ENCODE results near the gene UBE2Q2. TPM values are rescaled to one million over a fixed set of nuclear protein-coding genes. Genes with fewer than 3 reads are reported as not detected.

Gene UBE2Q2
- polyA plus RNA-seq, 1 donor from 2014 or later, result 83.8 TPM

- no peak overlapping the region for H3K4me3 ChIP-seq (ENCODE audit: low read length)
- no peak overlapping the region for H2AFZ ChIP-seq (ENCODE audit: low read depth, low read length)
- H3K27ac ChIP-seq (ENCODE audit: low read length), result no peak overlapping the region
- no peaks in the 10 kb centered on the region for H3F3A ChIP-seq (ENCODE audit: insufficient read depth, low read length, poor library complexity, severe bottlenecking)
- no peak overlapping the region for H3K9ac ChIP-seq (ENCODE audit: low read length)
- H4K20me1 ChIP-seq (ENCODE audit: insufficient read depth), result no peaks in the 10 kb centered on the region
- TF ChIP-seq POLR2AphosphoS5 (IDR thresholded peaks at IDR 0.05) (no peak), EP300 (conservative IDR thresholded peaks at IDR 0.05; ENCODE audit: poor library complexity, severe bottlenecking) (no peak), CTCF (IDR thresholded peaks at IDR 0.05; ENCODE audit: poor library complexity, severe bottlenecking) (no peak), MXI1 (conservative IDR thresholded peaks at IDR 0.05; ENCODE audit: poor library complexity, severe bottlenecking) (no peak), SMC3 (conservative IDR thresholded peaks at IDR 0.05; ENCODE audit: poor library complexity) (no peak), RAD21 (conservative IDR thresholded peaks at IDR 0.05) (no peak), EZH2 (IDR thresholded peaks at IDR 0.05; ENCODE audit: borderline replicate concordance, insufficient read depth, low read length, poor library complexity, severe bottlenecking) (no peak), TAF1 (IDR thresholded peaks at IDR 0.05; ENCODE audit: low read depth) (no peak)
- TF ChIP-seq, protein P1, sequence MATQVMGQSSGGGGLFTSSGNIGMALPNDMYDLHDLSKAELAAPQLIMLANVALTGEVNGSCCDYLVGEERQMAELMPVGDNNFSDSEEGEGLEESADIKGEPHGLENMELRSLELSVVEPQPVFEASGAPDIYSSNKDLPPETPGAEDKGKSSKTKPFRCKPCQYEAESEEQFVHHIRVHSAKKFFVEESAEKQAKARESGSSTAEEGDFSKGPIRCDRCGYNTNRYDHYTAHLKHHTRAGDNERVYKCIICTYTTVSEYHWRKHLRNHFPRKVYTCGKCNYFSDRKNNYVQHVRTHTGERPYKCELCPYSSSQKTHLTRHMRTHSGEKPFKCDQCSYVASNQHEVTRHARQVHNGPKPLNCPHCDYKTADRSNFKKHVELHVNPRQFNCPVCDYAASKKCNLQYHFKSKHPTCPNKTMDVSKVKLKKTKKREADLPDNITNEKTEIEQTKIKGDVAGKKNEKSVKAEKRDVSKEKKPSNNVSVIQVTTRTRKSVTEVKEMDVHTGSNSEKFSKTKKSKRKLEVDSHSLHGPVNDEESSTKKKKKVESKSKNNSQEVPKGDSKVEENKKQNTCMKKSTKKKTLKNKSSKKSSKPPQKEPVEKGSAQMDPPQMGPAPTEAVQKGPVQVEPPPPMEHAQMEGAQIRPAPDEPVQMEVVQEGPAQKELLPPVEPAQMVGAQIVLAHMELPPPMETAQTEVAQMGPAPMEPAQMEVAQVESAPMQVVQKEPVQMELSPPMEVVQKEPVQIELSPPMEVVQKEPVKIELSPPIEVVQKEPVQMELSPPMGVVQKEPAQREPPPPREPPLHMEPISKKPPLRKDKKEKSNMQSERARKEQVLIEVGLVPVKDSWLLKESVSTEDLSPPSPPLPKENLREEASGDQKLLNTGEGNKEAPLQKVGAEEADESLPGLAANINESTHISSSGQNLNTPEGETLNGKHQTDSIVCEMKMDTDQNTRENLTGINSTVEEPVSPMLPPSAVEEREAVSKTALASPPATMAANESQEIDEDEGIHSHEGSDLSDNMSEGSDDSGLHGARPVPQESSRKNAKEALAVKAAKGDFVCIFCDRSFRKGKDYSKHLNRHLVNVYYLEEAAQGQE (IDR thresholded peaks at IDR 0.05; ENCODE audit: borderline replicate concordance), result no peak
- no peaks in the 10 kb centered on the region for H3K79me2 ChIP-seq (replicated peaks; ENCODE audit: insufficient read depth, low read length)
- H3K9me2 ChIP-seq (ENCODE audit: insufficient read depth, low read length), result no peaks in the 10 kb centered on the region
- no peaks in the 10 kb centered on the region for H3K9me3 ChIP-seq (ENCODE audit: low read length)
- H3K4me2 ChIP-seq (ENCODE audit: low read length), result no peak overlapping the region
- no peaks in the 10 kb centered on the region for H3K36me3 ChIP-seq (ENCODE audit: insufficient read depth, low read length)
- H3K27me3 ChIP-seq (ENCODE audit: insufficient read depth, low read depth, low read length), result no peaks in the 10 kb centered on the region
Measured at GRCh38 chr15:75821786-75822345, 21.4 kb upstream of the UBE2Q2 start.

GRCh38 chr15:75822685-75823278 lies 20.5 kb upstream of the UBE2Q2 start:
- H3K9ac ChIP-seq (ENCODE audit: low read length), result no peak overlapping the region
- no peak overlapping the region for H2AFZ ChIP-seq (ENCODE audit: low read depth, low read length)
- H3K9me2 ChIP-seq (ENCODE audit: insufficient read depth, low read length), result no peaks in the 10 kb centered on the region
- no peaks in the 10 kb centered on the region for H3K36me3 ChIP-seq (ENCODE audit: insufficient read depth, low read length)
- H3K9me3 ChIP-seq (ENCODE audit: low read length), result no peaks in the 10 kb centered on the region
- H3K4me3 ChIP-seq (ENCODE audit: low read length), result no peak overlapping the region
- no peaks in the 10 kb centered on the region for H4K20me1 ChIP-seq (ENCODE audit: insufficient read depth)
- H3F3A ChIP-seq (ENCODE audit: insufficient read depth, low read length, poor library complexity, severe bottlenecking), result no peaks in the 10 kb centered on the region
- H3K27ac ChIP-seq (ENCODE audit: low read length), result no peak overlapping the region
- no peak for TF ChIP-seq RAD21 (conservative IDR thresholded peaks at IDR 0.05)
- TF ChIP-seq CTCF (IDR thresholded peaks at IDR 0.05; ENCODE audit: poor library complexity, severe bottlenecking), result no peak
- TF ChIP-seq TAF1 (IDR thresholded peaks at IDR 0.05; ENCODE audit: low read depth), result no peak
- no peak for TF ChIP-seq POLR2AphosphoS5 (IDR thresholded peaks at IDR 0.05)
- TF ChIP-seq, protein P1 (IDR thresholded peaks at IDR 0.05; ENCODE audit: borderline replicate concordance), result no peak
- no peak for TF ChIP-seq SMC3 (conservative IDR thresholded peaks at IDR 0.05; ENCODE audit: poor library complexity)
- no peak for TF ChIP-seq EP300 (conservative IDR thresholded peaks at IDR 0.05; ENCODE audit: poor library complexity, severe bottlenecking)
- no peak for TF ChIP-seq EZH2 (IDR thresholded peaks at IDR 0.05; ENCODE audit: borderline replicate concordance, insufficient read depth, low read length, poor library complexity, severe bottlenecking)
- no peak for TF ChIP-seq MXI1 (conservative IDR thresholded peaks at IDR 0.05; ENCODE audit: poor library complexity, severe bottlenecking)
- no peaks in the 10 kb centered on the region for H3K27me3 ChIP-seq (ENCODE audit: insufficient read depth, low read depth, low read length)
- no peaks in the 10 kb centered on the region for H3K79me2 ChIP-seq (replicated peaks; ENCODE audit: insufficient read depth, low read length)
- H3K4me2 ChIP-seq (ENCODE audit: low read length), result no peak overlapping the region
